ENCODE data around the gene CADPS.

- TF ChIP-seq SMC3 (conservative IDR thresholded peaks at IDR 0.05; ENCODE audit: poor library complexity) (no peak), CTCF (IDR thresholded peaks at IDR 0.05; ENCODE audit: poor library complexity, severe bottlenecking) (no peak)
Measured at GRCh38 chr3:62919784-62920465, 44.7 kb upstream of the CADPS start.

Data from neural cell (in vitro differentiated cells).